HG03139 (cell line): ENCODE measurements around the gene GAL3ST2.
"Not testable (repeated sequence)": the region's sequence is repeated elsewhere in the genome, so short reads cannot be mapped to it uniquely, and the experiment has no call there.

Source experiments
- ATAC-seq: cut with Tn5 transposase; IDR thresholded peaks from one replicate; pipeline ENCODE4 v1.9.1; 2021; ENCODE audit not compliant: unreplicated experiment

The GAL3ST2 gene

DNA sequence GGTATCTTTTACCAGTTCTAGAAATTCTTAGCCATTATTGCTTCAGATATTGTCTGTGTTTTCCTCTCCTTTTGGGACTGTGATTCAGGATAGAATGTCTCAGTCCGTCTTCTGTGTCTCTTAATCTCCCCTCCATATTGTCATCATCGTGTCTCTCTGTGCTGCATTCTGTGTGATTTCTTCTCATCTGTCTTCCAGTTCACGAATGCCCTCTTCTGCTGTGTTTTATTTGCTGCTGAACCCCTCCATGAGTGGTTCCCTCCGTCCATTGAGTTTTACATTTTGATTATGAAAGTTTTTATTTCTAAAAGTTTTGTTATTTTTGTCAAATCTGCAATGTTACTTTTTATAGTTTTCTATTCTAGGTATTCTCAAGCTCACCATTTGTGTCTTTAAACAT lies 30.5 kb upstream of the GAL3ST2 start:
- no peak for ATAC-seq

DNA sequence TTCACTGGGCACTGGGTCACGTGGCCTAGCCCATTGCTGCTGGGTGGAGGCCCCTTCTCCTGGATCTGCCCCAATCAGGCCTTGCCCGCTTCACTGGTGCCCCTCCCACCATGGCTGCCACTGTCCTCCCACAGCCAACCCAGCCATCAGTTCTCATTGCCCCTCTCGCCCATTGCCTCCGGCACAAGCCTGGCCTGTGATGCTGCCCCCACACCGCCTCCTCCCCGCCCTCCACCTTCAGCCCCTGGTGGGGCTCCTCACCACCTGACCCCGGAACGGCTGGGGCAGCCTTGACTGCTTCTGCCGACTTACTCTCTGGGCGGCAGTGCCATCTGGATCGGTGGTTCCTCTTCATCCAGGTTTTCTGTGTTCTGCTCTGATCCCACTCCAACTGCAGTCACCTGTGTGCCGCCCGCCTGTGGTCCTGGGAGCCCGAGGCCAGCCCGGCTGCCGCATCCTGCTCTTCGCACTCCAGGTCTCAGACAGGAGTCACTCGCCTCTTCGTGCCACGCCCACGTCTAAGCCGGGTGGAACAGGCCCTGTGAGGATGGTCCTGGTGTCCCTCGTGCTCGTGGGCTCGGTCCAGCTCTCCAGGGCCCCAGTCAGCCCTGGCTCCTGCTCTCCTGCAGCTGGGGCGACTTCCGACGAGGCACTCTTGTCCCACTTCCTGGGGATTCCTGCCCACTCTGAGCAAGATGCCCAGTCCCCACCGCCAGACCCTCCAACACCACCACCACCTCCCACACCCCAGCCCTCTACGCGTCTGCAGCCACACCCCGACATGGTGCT lies 28.0 kb upstream of the GAL3ST2 start:
- ATAC-seq: no peak

DNA sequence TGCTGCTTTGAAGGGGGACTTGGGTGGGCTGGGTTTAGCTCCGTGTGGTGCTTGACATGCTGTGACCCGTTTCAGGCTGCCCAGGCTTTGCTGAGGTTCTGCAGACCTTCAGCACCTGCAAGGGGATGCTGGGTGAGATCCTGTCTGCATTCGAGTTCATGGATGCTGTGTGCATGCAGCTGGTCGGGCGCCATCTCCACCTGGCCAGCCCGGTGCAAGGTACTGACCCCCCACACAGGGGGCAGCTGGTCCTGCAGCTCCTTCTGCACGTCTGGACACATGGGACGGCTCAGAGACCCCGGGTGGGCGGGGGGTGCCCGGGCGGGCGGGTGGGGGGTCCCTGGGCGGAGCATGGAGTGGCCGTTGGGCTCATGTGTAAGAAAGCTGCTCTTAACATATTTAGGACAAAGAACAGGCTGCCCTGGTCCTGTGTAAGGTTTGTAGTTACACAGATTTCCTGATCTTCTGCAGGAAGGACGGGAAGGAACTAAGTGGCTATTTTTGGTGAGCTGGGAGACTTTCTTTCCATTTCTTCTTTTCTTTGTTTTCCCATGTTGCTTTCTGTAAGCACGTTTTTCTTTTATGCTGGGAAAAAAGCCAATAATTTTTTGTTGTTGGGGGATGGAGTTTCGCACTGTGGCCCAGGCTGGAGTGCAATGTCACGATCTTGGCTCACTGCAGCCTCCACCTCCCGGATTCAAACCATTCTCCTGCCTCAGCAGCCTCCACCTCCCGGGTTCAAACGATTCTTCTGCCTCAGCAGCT lies 26.4 kb upstream of the GAL3ST2 start:
- ATAC-seq: no peak

DNA sequence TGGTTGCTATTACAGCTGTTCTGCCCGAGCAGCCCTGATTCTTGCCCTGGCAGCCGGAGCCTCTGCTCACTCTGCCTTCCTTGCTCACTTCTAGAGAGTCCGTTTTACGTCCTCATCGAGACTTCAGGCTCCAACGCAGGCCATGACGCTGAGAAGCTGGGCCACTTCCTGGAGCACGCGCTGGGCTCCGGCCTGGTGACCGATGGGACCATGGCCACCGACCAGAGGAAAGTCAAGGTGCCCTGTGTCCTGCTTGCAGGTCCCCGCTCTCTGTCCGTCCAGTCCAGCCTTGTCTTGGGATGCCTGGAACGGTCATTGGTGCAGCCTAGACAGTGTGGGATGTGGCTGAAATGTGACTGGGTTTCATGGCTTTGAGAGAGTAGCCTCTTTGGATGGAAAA lies 25.5 kb upstream of the GAL3ST2 start:
- ATAC-seq: no peak

DNA sequence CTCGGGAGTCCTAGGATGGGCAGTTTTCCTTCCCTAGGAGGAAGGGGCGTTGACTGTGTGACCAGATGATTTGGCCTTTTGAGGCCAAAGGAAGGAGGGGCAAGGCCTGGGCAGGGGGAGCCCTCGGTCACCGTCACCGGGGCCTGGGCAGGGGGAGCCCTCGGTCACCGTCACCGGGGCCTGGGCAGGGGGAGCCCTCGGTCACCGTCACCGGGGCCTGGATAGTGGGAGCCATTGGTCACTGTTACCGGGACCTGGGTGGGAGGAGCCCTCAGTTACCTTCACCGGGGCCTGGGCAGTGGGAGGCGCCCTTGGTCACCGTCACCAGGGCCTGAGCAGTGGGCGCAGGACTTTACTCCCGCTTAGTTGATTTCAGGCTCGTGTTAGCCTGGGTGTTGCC lies 24.8 kb upstream of the GAL3ST2 start:
- ATAC-seq: no peak

DNA sequence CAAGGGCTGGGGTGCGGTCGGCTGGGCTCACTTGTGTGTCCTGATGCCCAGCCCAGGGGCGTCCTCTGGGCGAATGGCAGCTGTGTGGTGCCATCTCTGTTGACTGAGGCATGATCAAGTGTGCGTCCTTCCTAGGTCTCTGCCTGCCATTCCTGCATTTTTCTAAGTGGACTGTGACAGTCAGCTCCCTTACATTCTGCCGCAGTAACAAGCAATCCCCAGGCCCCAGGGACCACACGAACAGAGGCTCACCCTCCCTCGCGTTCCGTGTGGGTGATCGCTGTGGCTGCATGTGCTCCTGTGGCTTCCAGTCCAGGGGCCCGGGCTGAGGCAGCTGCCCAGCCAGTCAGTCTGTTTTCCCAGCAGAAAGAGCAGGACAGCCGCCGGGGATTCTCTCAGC lies 24.4 kb upstream of the GAL3ST2 start:
- no peak for ATAC-seq

DNA sequence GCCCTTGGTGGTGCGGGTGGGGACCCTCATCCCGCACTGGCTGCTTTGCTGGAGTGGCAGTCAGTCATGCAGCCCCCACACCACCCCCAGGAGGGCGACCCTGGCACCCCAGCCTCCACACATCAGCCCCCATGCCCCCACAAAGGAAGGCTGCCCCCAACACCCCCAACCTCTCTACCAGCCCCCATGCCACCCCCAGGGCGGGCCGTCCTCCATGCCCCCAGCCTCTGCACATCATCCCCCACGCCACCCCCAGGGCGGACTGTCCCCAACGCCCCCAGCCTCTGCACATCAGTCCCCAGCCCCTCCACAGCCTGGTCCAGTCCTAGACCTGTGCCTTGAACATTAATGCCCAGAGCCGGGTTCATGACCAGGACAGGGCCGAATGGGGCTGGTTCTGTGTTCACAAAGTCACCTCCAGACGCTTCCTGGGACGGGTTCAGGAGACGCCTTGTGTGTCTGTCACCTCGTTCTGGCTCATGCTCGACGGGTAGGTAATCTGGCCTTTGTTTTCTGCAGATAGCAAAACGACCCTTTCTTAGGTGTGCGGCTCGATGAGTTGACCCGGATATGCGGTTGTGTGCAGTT lies 23.8 kb upstream of the GAL3ST2 start:
- ATAC-seq: no peak

DNA sequence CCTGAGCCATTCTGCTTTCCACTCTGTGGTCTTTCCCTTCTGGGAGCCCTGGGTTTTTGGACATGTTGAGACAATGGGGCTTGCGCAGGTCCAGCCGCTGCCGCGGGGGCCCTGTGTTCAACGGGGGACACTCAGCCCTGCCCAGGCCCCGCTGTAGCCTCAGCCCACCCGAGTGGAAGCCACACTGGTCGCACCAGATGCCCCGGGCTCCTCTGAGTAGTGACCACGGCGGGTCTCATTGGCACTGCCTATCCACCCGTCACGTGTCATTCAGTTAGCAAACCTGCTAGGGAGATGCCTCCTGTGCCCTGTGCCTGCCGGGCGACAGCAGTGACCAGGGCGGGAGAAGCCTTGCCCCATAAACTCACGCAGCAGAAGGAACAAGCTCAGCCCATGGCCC lies 23.1 kb upstream of the GAL3ST2 start:
- no peak for ATAC-seq

DNA sequence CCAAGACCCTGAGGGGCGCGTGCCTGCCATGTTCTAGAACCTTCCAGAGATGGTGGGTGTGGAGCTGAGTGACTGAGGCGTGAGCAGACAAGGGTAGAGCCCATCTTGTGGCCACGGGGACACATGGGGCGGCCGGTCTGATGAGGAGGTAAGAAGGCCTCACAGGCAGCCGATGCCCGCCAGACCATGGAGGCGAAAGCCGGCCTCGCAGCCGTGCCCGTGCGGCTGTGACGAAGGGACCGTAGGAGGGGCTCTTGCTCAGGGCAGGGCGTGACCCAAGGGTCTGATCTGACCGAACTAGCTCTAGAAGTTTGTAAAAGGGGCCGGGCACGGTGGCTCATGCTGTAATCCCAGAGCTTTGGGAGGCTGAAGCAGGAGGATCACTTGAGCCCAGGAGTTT lies 22.6 kb upstream of the GAL3ST2 start:
- no peak for ATAC-seq

DNA sequence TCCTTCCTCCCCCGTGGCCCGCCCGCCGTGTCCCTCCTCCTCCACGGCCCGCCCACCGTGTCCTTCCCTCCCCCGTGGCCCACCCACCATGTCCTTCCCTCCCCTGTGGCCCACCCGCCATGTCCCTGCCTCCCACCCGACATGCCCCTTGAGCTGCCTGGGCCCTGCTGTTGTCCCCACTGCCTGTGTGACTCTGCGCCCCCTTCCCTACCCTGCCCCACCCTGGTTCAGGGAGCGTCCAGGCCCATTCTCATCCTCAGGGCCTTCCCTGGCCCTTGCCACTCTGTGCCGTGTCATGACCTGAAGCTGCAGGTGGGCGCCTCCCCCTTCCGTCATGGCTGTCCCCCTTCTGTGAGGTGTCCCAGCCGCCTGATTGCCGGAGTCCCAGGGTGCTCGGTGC lies 21.5 kb upstream of the GAL3ST2 start:
- ATAC-seq: no peak

DNA sequence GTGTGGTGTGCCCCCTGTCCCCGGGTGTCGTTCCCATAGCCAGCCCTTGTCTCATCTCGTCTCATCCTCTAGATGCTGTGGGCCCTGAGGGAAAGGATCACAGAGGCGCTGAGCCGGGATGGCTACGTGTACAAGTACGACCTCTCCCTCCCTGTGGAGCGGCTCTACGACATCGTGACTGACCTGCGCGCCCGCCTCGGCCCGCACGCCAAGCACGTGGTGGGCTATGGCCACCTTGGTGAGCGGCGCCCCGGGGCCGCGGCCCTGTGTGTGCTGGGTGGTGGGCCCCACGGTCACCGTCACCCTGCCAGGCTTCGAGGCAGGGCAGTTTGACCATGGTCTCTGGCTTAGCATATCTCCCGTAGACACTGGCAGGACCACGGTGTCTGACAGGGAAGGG lies 20.8 kb upstream of the GAL3ST2 start:
- ATAC-seq: no peak

DNA sequence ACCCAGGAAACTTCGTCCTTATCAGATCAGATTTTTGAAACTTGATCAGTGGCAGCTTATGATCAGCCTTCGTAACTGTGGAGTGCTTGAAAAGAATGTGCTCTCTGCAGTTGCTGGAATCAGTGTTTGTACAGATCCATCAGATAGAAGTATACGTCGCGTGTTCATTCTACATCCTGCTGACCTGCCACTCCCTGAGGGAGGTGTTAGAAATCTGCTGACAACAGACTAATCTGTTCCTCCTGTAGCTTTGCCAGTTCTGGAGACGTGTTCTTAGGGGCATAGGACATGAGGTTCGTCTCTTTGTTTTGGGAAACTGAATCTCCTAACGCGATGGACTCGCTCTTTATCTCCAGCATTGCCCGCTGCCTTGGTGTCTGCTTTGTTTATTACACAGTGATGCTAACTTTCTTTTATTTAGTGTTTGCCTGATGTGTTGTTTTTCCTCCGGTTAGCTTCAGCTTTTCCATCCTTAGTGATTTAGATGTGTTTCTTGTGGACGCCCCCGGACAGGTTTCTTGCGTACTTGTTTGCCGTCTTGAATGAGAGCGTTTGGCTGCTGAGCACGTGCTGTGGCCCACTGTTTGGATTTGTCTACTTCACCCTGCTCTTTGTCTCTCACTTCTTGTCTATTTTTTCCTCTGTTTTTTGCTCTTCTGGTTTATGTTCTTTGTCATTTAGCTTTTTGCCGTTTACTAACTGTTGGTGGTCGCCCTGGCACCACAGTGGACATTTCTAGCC lies 17.4 kb upstream of the GAL3ST2 start:
- no peak for ATAC-seq

DNA sequence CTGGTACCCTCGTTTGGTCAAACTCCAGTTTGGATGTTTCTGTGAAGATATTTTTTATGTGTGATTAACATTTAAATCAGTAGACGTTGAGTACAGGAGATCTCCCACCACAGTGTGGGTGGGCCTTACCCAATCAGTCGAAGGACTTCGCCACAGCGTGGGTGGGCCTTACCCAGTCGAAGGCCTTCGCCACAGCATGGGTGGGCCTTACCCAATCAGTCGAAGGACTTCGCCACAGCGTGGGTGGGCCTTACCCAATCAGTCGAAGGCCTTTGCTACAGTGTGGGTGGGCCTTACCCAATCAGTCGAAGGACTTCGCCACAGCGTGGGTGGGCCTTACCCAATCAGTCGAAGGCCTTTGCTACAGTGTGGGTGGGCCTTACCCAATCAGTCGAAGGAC lies 16.7 kb upstream of the GAL3ST2 start:
- ATAC-seq: not testable (repeated sequence)

DNA sequence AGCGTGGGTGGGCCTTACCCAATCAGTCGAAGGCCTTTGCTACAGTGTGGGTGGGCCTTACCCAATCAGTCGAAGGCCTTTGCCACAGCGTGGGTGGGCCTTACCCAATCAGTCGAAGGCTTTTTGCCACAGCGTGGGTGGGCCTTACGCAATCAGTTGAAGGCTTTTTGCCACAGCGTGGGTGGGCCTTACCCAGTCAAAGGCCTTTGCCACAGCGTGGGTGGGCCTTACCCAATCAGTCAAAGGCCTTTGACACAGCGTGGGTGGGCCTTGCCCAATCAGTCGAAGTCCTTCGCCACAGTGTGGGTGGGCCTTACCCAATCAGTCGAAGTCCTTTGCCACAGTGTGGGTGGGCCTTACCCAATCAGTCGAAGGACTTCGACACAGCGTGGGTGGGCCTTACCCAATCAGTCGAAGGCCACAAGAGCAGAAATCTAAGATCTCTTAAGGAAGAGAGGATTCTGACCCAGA lies 16.3 kb upstream of the GAL3ST2 start:
- ATAC-seq: no peak

DNA sequence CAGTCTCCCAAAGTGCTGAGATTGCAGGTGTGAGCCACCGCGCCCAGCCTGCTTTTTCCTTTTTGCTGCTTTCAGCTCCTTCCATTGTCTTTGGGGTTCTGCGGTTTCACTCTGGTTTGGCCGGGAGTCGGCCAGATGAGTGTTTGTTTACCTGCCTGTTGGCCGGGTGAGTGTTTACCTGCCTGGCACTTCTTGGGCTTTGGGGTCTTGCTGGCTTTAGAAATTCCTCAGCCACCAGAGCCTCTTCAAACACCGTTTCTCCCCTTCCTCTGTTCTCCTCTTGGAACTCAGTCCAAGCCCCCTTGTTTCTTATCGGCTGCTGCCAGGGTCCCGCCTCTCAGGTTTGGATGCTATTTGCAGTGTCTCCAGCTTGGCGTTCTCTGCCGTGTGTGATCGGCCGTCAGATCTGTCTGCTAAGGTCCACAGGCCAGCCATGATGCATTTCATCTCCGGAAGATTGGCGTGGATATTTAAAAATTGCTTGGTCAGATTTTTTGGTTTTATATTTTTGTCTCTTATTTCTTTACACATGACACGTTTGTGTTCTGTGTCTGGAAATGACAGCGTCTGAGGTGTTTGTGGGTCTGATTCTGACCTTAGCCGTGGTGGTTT lies 14.2 kb upstream of the GAL3ST2 start:
- no peak for ATAC-seq

DNA sequence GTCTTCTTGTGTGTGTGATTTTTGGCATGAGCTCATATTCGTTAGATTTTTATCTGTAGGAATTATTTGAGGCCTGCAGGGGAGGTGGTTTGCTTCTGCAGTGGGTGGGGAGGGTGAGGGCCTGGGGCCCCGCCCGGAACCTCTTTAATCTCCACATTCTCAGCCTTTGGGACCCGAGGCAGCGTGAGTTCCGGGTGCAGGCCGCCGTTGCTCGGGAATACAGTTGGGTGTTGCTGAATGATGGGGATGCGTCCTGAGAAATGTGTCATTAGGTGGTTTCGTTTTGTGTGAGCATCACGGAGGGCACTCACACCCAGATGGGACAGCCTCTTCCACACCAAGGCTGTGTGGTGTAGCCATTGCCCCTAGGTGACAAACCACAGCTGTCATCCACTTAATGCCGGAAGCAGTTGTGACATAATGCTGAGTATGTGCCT lies 13.7 kb upstream of the GAL3ST2 start:
- no peak for ATAC-seq

DNA sequence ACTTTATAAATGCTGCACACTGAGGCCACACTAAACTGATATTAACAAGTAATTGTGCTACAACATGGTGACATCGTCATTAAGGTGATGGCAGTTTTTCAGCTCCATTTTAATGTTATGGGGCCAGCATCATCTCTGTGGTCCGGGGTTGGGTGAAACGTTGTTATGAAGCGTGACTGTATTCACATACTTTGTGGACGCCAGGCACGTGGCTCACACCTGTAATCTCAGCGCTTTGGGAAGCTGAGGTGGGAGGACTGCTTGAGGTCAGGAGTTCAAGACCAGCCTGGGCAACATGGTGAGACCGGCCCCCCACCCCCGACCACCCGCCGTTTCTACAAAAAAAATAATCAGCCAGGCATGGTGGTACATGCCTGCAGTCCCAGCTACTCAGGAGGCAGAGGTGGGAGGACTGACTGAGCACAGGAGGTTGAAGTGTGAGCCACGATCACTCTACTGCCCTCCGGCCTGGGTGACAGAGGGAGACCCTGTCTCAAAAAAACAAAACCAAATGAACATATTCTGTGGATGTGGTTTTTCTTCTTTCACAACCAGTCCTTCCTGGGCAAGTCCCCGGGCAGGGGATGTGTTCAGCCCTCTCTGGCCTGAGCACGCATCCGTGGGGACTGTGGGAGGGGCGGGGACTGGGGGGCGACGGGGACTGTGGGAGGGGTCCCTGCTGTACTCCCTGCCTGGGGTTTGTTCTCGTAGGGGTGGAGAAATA lies 12.9 kb upstream of the GAL3ST2 start:
- no peak for ATAC-seq

DNA sequence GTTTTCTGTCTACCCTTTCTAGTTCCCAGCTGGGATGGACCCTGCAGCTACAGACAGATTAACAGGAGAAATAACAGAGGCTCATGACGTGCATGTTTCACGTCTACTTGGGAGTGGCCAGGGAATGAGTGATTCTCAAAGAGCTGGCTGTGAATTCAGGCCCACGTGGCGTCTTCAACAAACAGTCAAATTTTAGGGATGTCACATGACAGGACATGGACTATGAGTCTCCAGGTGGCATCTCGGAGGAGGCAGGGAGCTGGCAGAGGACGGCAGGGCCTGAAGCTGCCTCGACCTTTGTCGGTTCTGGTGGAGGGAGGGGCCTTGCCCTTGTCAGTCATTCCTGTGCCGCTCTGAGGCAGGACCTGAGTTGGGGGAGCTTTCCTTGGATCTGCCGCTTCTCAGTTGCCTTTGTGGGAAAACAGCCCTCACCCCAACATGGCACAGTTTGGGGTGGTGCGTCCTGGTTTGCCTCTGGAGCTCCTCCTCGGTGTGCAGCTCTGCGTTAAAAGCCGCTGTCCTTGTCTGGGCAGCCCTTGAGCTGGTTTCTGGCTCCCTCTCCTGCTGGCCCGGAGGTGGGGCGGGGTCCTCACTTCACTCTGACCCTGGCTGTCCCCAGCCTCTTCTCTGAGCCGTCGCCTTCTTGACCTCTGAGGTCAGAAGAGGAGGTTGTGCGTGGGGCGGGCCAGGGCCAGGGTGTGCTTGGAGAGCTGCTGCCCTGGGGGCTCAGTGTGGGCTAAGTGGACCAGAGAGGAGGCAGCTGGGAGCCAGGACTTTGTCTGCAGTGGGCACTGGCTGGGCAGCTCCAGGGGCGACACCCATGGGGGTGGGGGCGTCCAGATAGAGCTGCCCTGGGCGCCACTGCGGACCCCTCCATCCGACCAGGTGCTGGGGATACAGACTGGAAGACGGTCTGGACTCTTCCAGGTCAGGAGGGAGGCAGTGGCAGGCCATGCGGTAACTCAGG lies 12.1 kb upstream of the GAL3ST2 start:
- ATAC-seq: no peak
